ENCODE measurements around the gene RNF14.
"Not testable (repeated sequence)": the region's sequence is repeated elsewhere in the genome, so short reads cannot be mapped to it uniquely, and the experiment has no call there.

RNF14 gene, protein sequence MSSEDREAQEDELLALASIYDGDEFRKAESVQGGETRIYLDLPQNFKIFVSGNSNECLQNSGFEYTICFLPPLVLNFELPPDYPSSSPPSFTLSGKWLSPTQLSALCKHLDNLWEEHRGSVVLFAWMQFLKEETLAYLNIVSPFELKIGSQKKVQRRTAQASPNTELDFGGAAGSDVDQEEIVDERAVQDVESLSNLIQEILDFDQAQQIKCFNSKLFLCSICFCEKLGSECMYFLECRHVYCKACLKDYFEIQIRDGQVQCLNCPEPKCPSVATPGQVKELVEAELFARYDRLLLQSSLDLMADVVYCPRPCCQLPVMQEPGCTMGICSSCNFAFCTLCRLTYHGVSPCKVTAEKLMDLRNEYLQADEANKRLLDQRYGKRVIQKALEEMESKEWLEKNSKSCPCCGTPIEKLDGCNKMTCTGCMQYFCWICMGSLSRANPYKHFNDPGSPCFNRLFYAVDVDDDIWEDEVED

DNA sequence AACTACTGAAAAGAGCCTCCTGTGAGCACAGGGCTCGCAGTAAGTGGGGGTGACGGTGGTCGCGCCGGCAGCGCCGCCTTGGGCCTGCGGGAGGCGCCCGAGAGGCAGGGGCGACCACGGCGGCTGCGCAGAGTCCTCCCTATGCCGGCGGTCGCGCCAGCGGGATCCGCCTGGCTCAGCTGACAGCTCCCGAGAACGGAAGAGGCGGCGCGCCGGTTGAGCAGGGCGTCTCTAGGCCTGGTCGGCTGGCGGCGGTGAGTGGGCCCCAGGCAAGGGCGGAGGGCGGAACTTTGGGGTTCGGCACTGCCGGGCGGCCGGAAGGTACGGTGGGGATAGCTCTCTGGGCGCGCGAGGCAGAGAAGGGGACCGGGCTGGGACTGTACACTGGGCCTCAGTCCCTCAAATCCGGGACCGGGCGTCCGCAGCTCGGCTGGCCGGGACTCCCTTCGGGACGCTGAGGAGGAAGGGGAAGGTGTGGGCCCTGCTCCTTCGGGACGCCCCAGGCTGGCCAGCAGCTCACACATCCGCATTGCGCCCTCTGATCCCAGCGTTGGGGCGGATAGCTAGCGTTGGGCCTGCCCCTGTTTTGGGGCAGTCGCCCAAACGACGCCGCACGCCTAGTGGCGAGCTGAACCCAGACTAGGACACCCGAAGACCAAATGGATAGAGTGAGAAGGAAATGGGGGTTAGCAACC is at the start of gene RNF14:
Gene RNF14 (plus strand): TSS at position 192 of the 695 bp plus-strand sequence. CDS start 4,484 bp downstream, outside the sequence.
- peak; percentile 97 for DNase-seq (ENCODE audit: low read depth)

DNA sequence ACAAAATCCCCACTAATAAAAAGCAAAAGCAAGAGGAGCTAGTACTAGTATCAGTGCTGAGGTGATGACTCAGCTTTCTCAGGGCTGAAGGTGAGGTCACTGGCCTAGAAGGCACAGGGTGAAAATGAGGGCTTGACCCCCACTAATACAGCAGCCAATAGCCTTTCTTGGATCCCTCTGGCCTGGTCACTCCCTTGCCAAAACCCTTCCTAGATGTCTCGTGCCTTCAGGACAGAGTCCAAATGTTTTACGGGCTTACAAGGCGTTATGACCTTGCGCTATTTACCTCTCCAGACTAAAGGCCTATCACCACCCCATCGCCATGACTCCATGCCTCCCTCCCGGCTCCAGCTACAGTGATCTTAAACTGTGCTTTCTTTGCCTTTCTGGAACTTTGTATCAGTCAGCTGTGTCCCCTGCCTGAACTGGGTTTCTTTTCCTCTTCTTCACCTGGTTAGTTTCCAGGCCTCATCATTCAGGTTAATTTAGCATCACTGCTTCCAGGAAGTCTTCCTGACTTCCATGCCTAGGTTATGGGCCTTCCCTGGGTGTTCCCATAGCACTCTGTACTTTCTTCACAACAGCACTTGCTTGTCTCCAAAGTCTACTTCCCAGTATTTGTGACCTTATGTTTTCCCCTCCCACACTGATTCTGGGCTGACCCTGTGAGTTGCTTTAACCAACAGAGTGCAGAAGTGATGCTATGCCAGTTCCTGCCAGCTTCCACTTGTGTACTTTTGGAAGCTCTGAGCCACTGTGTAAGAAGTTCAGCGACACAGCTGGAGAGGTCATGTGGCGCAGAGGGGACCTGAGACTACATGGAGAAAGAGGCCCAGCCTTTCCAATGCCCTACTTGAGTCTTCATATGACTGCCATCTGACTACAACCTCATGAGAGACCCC is 49.4 kb upstream of the RNF14 start:
- DNase-seq (ENCODE audit: low read depth), result no peak

DNA sequence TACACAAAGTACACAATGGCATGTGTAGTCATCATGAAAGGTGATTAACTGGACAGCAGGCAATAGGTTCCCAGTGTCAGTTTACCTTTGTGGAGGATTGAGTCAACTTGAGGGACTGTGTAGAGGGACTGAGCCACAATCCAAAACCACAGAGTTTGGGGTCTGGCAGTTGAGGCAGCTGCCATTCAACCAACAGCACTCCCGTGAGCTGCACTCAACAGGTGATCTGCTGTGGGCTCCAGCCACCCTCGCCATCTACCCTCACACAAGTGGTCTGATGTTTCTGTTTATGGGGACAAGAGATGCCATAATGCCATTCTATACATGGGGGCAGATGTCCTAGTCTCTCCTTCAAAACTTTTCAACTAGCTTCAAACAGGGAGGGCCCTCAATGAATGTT is 48.1 kb upstream of the RNF14 start:
- DNase-seq (ENCODE audit: low read depth), result no peak

DNA sequence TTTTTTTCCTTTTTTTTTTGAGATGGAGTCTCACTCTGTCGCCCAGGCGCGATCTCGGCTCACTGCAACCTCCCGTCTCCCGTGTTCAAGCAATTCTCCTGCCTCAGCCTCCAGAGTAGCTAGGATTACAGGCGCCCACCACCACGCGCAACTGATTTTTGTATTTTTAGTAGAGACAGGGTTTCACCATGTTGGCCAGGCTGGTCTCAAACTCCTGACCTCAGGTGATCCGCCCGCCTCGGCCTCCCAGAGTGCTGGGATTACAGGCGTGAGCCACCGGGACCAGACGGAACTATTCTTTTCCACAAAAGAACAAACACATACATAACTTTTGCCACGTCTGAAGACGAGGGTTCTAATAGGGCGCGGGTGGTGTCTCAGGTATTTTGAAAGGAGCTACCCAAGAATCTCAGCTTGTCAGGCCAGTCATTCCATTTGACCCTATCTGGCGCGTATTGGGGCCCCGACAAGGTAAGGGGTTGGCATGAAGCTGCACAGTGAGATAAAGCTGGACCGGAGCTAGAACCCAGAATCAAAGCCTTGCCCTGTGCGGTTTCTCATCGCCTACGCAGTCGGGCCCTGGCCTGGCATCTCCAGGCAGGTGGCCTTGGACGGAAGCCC is 46.0 kb upstream of the RNF14 start:
- not testable (repeated sequence) for DNase-seq (ENCODE audit: low read depth)

DNA sequence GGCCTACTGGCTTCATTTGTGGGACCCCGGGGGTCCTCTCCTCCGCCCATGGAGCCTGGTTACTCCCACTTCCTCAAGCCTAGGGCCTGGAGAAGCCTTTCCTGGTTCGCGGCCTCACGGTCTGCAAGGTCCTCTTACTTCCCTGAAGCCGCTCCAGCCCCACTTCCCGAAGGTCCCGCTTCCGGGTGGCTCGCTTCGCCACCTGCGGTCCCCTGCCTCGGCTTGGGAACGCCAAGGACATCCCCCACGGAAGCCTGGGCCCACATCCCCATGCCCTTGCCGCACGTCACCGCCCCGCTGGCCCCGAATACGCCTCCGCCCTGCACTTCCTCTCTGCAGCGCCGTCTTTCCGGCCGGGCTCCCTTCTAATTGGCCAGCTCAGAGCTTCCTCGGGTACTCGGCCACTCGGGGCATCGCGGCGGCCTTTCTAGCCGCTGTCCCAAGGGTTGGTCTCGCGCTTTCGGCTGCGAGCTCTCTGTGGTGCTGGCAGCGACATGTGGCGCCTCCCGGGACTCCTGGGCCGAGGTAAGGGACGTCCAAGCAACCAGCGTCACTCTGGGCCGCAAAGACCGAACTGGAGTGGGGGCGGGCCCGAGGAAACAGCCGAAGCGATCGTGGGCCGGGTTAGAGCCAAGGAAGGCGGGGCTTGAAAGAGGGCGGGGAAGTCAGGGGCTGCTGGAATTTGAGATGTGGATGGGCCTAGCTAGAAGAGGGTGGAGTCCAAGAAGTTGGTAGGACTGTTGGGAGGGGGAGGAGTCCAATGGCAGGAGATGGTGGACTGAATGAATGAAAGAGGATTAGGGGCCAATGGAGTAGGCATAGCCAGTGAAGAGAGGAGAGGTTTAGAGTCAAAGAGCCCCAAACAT is 45.2 kb upstream of the RNF14 start, which contains the start of gene DELE1:
Gene DELE1 (plus strand): TSS at position 424 of the 866 bp plus-strand sequence. CDS start 71 bp downstream, at position 495.
- peak; percentile 95 for DNase-seq (ENCODE audit: low read depth)

DNA sequence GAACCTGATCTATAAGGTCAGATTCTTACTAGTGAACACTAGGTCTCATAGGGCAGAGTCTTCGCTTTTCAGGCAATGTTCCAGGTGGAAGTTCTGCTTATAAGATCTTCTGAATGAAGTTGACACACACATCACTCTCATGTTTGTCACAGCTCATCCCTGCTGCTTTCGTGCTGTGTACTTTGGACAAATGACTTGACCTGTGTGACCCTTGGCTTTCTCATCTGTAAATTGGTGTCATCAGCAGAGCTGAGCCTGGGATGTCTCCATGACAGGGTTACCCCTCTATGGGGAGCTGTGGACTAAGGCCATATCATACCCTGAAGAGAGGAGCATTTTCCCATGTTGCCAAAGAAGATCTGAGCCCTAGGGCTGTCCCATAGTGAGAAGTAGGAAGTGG is 42.5 kb upstream of the RNF14 start:
- DNase-seq (ENCODE audit: low read depth), result no peak

DNA sequence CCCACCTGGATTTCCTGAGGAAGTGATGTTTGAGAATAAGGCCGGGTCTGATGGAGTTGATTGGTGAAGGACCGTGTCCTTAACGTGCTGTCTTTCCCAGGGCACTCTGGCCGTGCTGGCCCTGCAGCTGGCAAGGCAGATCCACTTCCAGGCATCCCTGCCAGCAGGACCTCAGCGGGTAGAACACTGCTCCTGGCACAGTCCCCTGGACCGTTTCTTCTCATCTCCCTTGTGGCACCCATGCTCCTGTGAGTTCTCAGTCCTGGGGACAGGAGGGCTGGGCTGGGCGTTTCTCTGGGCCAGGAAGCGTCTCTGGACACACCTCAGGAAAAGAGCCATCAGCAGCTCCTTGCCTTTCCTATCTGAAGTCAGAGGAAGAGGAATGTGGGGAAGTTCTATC is 40.9 kb upstream of the RNF14 start:
- DNase-seq (ENCODE audit: low read depth), result no peak

DNA sequence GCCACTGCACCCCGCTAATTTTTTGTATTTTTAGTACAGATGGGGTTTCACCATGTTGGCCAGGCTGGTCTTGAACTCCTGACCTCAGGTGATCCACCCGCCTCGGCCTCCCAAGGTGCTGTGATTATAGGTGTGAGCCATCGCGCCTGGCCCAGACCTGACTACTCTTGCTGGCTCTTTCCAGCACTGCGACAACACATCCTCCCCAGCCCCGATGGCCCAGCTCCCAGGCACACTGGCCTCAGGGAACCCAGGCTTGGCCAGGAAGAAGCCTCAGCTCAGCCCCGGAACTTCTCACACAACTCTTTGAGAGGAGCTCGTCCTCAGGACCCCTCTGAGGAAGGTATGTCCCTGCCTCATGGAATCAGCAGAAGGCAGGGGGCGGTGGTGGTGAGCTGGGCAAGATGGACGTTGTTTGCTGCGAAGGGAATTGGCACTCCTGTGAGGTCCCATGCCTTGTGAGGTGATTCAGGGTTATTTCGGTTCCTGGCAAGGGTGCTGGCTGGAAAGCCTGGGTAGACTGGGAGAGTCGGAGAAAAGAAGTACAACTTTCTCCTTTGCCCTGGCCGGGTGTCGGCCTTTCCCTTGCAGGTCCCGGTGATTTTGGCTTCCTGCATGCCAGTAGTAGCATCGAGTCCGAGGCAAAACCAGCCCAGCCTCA is 39.4 kb upstream of the RNF14 start:
- DNase-seq (ENCODE audit: low read depth), result no peak

DNA sequence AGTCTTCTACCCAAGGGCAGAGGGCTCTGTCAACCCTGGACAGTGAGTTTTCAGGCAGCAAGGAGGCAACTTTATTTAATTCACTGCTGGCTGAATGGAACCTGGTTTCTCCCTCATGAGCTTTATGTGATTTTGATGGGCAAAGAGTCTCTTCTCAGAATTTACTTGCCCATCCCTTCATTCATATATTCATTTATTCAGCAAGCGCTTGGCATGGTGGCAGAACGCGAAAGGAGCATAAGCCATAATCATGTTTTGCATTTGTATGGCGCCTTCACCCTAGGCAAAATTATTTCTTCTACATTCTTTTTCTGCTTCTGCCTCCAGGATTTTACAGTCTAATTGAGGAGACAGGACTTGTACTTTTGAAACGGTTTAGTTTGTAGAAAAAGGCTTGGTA is 37.2 kb upstream of the RNF14 start:
- DNase-seq (ENCODE audit: low read depth), result no peak

DNA sequence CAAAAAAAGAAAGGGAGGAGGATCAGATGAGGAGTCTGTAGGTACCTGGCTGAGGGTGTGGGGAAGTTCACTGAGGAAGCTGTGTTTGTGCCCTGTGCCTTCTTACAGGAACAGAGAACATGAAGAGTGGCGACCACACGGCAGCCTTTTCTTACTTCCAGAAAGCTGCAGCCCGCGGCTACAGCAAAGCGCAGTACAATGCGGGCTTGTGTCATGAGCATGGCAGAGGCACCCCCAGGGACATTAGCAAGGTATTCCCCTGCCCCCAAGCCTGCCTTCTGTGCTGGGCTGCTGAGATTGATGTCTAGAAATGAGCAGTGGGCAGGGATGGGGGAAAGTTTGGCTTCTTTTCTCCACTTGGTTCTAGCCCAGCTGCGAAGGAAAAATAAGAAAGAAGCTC is 35.8 kb upstream of the RNF14 start:
- no peak for DNase-seq (ENCODE audit: low read depth)

DNA sequence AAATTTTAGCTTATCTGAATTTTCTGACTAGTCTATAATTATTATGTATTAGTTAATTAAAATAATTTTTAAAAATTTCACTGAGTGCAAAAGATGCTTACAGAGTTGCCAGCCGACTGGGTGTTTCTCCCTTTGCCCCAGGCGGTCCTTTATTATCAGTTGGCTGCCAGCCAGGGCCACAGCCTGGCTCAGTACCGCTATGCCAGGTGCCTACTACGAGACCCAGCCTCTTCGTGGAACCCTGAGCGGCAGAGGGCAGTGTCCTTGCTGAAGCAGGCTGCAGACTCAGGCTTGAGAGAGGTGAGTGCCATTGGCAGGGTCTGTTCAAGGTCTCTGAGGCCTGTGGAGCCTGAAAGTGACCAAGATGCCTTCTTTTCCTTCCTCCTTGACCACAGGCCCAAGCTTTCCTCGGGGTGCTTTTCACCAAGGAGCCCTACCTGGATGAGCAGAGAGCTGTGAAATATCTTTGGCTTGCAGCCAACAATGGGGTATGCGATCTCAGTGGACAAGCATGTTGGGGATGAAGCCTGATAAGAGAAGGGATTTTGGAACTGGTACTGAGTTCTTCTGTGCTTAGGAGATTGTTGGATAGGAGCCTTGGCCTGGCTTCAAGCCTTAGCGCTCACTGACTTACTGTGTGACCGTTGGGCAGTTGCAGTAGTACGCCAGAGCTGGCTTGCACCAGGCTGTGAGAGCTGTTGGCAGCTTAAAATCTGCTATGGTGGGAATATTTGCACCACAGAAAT is 34.6 kb upstream of the RNF14 start:
- no peak for DNase-seq (ENCODE audit: low read depth)

DNA sequence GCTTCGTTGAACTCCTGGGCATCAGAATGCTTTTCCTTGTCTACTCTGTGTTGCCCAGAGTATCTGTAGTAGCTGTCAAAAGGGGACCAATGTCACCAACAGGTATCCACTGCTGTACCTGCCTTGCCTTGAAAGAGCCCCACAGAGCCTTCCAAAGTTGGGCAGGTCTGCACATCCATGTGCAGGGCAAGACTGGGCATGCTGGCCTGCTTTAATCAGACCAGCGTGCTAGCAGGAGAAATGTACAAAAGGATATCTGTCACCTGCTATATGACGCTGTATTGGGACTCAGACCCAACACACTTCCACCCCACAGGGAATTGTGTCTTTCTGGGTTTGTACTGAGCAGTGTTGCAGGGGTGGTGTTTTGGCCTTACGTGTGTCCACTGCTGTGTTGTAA is 33.4 kb upstream of the RNF14 start:
- no peak for DNase-seq (ENCODE audit: low read depth)

DNA sequence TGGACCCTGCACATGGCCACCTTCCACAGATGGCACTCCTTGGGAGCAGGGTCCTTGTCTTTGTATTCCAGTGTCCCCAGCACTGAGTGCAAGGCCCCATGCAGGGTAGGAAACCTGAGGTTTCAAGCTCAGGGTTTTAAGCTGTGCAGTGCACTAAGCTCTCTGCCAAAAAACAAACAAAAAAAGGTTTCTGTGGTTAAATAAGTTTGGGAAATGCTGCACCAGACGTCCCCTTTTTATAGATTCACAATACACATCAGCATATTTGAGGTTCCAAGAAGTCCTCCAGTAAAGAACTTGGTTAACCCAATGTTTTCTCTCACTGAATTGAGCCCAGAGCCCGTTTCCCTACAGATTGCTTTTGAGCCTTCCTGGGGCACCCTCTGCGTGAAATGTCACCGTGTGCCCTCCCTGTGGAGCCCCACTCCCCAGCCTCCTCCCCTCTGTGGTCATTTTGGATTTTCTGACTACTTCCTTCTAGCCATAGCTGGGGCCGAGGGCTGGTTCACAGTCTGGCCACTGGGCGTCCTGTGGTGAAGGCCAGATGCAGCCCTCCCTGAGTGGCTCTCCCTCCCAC is 28.1 kb upstream of the RNF14 start:
- peak; percentile 30 for DNase-seq (ENCODE audit: low read depth)

DNA sequence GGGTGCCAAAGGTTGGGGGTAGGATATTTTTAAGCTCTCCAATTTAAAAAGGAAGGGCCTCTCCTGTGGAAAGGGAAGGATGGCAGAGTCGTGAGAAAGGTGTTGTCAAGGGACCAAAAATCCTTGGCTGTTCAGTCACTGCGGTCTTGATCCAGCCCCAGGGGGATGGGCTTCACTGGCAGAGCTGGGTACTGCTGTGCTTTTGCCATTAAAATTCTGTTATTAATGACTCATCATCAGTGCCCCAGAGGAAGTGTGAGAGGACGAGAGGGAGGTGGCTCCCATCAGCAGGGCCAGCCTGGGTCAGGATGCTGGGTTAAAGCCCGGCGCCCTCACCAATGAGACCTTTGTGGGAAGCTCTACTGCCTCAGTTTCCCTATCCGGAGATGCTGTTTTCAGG is 27.6 kb upstream of the RNF14 start:
- DNase-seq (ENCODE audit: low read depth), result peak; percentile 27

DNA sequence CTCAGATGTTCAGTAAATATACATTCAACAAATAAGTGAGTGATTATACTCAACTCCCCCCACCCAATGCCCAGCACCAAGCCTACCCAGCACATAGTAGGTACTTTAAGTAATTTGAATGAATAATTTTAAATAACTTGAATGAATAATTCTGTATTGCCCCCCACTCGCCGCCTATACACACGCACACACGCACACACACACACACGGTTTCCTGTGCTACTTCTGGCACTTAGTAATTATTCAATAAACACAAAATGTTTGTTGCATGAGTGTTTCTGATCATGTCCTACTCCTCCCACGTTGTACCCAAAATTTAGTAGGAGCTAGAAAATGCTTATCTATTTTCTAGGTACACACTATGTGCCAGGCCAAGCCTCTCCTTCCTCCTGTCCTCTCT is 27.1 kb upstream of the RNF14 start:
- DNase-seq (ENCODE audit: low read depth), result no peak

DNA sequence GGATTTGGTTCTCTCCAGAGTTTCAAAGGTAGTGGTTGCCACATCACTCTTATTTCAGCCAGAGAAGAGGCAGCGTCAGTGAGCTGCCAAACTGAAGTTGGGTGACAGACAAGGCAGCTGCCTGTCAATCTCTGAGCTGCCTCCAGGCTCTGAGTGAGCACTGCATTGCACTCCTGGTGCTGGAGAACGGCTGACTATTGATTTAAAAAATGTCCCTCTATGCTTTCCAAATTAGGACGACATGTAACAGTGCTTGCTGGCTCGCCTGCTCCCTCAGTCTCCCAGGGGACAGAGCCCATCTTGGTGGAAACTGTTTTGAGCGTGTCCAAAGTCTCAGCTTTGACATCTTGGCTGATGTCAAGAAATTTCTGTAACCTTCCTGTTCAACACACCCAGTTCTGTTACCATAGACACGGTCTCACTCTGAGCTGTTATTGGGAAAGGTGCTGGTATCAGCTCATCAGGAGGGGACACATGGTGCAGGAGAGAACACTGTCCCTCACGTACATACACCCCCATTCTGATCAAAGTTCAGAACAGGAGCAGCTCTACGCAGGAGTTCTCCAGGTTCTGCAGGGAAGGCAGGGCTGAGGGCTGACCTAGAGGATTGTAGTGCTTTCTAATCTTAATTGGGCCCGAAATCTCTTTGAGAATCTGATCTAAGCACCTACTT is 26.6 kb upstream of the RNF14 start:
- DNase-seq (ENCODE audit: low read depth), result no peak

DNA sequence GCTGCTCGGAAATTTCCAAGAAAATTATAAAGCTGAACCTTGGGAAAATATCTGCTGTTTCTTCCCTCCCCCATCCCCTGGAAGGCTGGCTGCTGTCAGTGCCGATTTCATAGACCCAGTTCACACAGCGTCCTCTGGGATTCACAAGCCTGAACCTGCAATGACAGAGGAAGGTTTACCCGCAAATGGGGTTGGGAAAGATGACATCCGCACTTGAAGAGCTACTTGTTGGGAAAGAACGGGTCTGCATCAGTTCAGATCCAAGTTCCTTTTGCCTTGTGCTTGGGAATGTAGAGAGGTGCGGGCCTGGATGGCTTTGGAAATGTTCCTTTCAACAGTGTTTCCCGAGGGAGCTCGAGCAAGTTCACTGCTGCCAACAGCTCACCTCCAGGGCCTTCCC is 24.8 kb upstream of the RNF14 start:
- DNase-seq (ENCODE audit: low read depth), result no peak

DNA sequence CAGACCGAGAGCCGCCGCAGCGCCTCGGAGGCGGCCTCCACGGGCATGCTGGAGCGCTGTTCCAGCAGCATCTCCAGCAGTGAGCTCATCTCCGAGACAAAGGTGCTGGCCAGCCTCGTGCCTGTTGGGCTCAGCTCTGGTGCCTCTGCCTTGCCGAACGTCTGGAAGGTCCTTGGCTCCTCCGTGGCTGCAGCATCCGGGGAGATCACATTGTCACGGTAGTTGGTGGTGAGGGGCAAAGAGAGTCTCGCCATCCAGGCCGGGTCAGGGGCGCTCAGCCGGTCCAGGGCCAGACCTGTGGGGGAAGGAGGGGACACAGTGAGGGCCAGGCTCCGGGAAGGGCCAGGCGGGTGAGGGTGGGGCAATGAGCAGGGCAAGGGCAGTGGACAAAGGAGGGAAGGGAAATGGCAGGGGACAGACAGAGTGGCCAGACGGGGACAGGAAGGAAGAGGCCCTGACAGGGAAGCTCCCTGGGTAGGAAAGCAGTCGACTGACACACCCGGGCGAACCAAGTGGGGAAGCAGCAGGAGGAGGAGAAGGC is 23.3 kb upstream of the RNF14 start:
- no peak for DNase-seq (ENCODE audit: low read depth)

Measured in ELR (cell line).